Keratinocyte (primary cell): Measurements from ENCODE around the gene LILRA6. TPM values are rescaled to one million over a fixed set of nuclear protein-coding genes. Genes with fewer than 3 reads are reported as not detected.

Experiments
- DNase-seq: peaks from one replicate; pipeline ENCODE4 v3.0.0-alpha.2; 2011; ENCODE audit warnings: low read depth, missing footprints, low spot score
- FAIRE-seq: peaks from 2 replicates; lab custom pipeline; 2011; peaks lifted over from hg19 to GRCh38; lab: Jason Lieb, UNC
- H2AFZ ChIP-seq: 2 replicates; pipeline ENCODE4 v1.6.0; 2012; ENCODE audit warnings: low read length, control low read depth, inconsistent platforms; ENCODE audit not compliant: control insufficient read depth
- H3K27ac ChIP-seq: 2 replicates; pipeline ENCODE4 v1.5.1; 2011; ENCODE audit warnings: low read length; ENCODE audit not compliant: control insufficient read depth, insufficient read depth
- H3K27me3 ChIP-seq: 3 replicates; pipeline ENCODE4 v1.6.0; 2011; ENCODE audit warnings: low read length; ENCODE audit not compliant: control insufficient read depth, insufficient read depth; ENCODE audit errors: extremely low read depth
- H3K36me3 ChIP-seq, 2 experiments: 2 replicates in 1 of 2; 3 replicates in 1 of 2; pipeline ENCODE4 v1.5.1; 2011; ENCODE audit warnings: low read length in 2 of 2, mild to moderate bottlenecking in 1 of 2; ENCODE audit not compliant: control insufficient read depth in 2 of 2, insufficient read depth in 2 of 2; ENCODE audit errors: extremely low read depth in 1 of 2
- H3K4me1 ChIP-seq: 3 replicates; pipeline ENCODE4 v1.5.1; 2011; ENCODE audit warnings: low read length; ENCODE audit not compliant: control insufficient read depth, insufficient read depth; ENCODE audit errors: extremely low read depth
- H3K4me2 ChIP-seq: 3 replicates; pipeline ENCODE4 v1.6.0; 2011; ENCODE audit warnings: low read depth, low read length; ENCODE audit not compliant: control insufficient read depth, insufficient read depth; ENCODE audit errors: extremely low read depth
- H3K4me3 ChIP-seq, 3 experiments: fragments of 200-600 bp in 1 of 3; sonication (generic) in 1 of 3; 2 replicates in 2 of 3; 3 replicates in 1 of 3; pipeline ENCODE4 v1.5.1; 2011 to 2016; ENCODE audit warnings: low read length in 3 of 3, mild to moderate bottlenecking in 3 of 3, control low read depth in 2 of 3, inconsistent platforms in 1 of 3, low read depth in 1 of 3, mixed read lengths in 1 of 3, mixed run types in 1 of 3, moderate library complexity in 1 of 3; ENCODE audit not compliant: control insufficient read depth in 2 of 3, insufficient read depth in 2 of 3; ENCODE audit errors: extremely low read depth in 1 of 3
- H3K79me2 ChIP-seq: 2 replicates; pipeline ENCODE4 v1.6.0; 2012; ENCODE audit warnings: low read length; ENCODE audit not compliant: control insufficient read depth, insufficient read depth
- H3K9ac ChIP-seq: 3 replicates; pipeline ENCODE4 v1.6.0; 2011; ENCODE audit warnings: low read length; ENCODE audit not compliant: control insufficient read depth, insufficient read depth; ENCODE audit errors: extremely low read depth
- H3K9me1 ChIP-seq: 3 replicates; pipeline ENCODE4 v1.6.0; 2011; ENCODE audit warnings: low read length; ENCODE audit not compliant: control insufficient read depth, insufficient read depth; ENCODE audit errors: extremely low read depth
- H3K9me3 ChIP-seq: 2 replicates; pipeline ENCODE4 v1.5.1; 2012; ENCODE audit warnings: low read depth, low read length; ENCODE audit not compliant: control insufficient read depth
- H4K20me1 ChIP-seq: 3 replicates; pipeline ENCODE4 v1.6.0; 2011; ENCODE audit warnings: low read length; ENCODE audit not compliant: control insufficient read depth, insufficient read depth; ENCODE audit errors: extremely low read depth
- CTCF ChIP-seq, 3 experiments: IDR thresholded peaks in 1 of 3; conservative IDR thresholded peaks in 1 of 3; optimal IDR thresholded peaks in 1 of 3; 2 replicates in 2 of 3; 3 replicates in 1 of 3; pipeline versions ENCODE3 to v1.5.1; 2011; ENCODE audit warnings: low read length in 3 of 3, mild to moderate bottlenecking in 3 of 3, moderate library complexity in 2 of 3, control low read depth in 1 of 3, inconsistent platforms in 1 of 3; ENCODE audit not compliant: insufficient read depth in 2 of 3; ENCODE audit errors: extremely low read depth in 1 of 3
- EZH2 ChIP-seq: IDR thresholded peaks from one replicate; pipeline ENCODE4 v1.6.1; 2012; ENCODE audit warnings: inconsistent platforms, mild to moderate bottlenecking, low read length, moderate library complexity
- dilution Hi-C: fragments of 300-500 bp; cut with MboI; formaldehyde crosslinking; loops from one replicate; pipeline ENCODE4 v1.7.0; 2020; ENCODE audit warnings: low sequenced_read_pairs; ENCODE audit not compliant: extremely low pct_ligation_motif_present
- polyA plus RNA-seq, 5 experiments: library from polyadenylated mRNA; depleted of rRNA in 3 of 5; stranded (reverse) in 3 of 5; stranded (forward) in 1 of 5; unstranded in 1 of 5; fragments of >200 nt; gene quantifications; 1 replicate in 1 of 5; 2 replicates in 3 of 5; 3 replicates in 1 of 5; pipeline versions ENCODE4 v1.2.1 to v1.2.3, GENCODE V29; 2011 to 2012; ENCODE audit warnings: missing spikeins in 2 of 5, low read depth in 1 of 5, low replicate concordance in 1 of 5

The LILRA6 gene
- polyA plus RNA-seq, 1 donor (not counting 4 experiments of a cell fraction or from before 2014, with no cell fraction given), result not detected

- peak overlapping the region; percentile 44 for H3K27ac ChIP-seq
- no peak overlapping the region for H2AFZ ChIP-seq
- no peaks in the 10 kb centered on the region for H3K9me3 ChIP-seq
- H3K27me3 ChIP-seq, result no peaks in the 10 kb centered on the region
- H3K4me1 ChIP-seq, result no peaks in the 10 kb centered on the region
- H4K20me1 ChIP-seq, result peaks cover 40% of the 10 kb centered on the region
- H3K4me2 ChIP-seq, result no peak overlapping the region
- H3K79me2 ChIP-seq, result peaks cover 27% of the 10 kb centered on the region
- peaks cover 33 to 34% of the 10 kb centered on the region in 2 experiments for H3K36me3 ChIP-seq
- peak overlapping the region; percentile 5 for H3K9ac ChIP-seq
- peaks cover 2% of the 10 kb centered on the region for H3K9me1 ChIP-seq
- FAIRE-seq, result no peak
- no peak for TF ChIP-seq EZH2
- no peak for TF ChIP-seq CTCF (optimal IDR thresholded peaks at IDR 0.05 in 1 of 3, IDR thresholded peaks at IDR 0.05 in 1 of 3, conservative IDR thresholded peaks at IDR 0.05 in 1 of 3; ENCODE audit: extremely low read depth in 1 of 3, insufficient read depth in 2 of 3, low read length in 3 of 3)
- no peak overlapping the region for H3K4me3 ChIP-seq
- dilution Hi-C loops, result no loop called here
- DNase-seq, result no peak
These were observed 33.4 kb downstream of the LILRA6 start for GRCh38 chr19:54209058-54209810.

GRCh38 chr19:54208784-54209057 is 33.9 kb downstream of the LILRA6 start:
- Histone ChIP-seq H3K27ac (no peak overlapping the region), H3K4me2 (no peak overlapping the region), H3K4me3 (no peak overlapping the region), H3K79me2 (peaks cover 32% of the 10 kb centered on the region), H3K9me1 (peaks cover 2% of the 10 kb centered on the region), H3K27me3 (no peaks in the 10 kb centered on the region), H3K9me3 (no peaks in the 10 kb centered on the region), H3K36me3 (peaks cover 33 to 38% of the 10 kb centered on the region in 2 experiments), H3K9ac (no peak overlapping the region), H3K4me1 (peaks cover under 1% of the 10 kb centered on the region), H2AFZ (no peak overlapping the region), H4K20me1 (peaks cover 45% of the 10 kb centered on the region)
- FAIRE-seq (no peak), DNase-seq (no peak)
- dilution Hi-C loops, result no loop called here
- TF ChIP-seq CTCF (optimal IDR thresholded peaks at IDR 0.05 in 1 of 3, IDR thresholded peaks at IDR 0.05 in 1 of 3, conservative IDR thresholded peaks at IDR 0.05 in 1 of 3; ENCODE audit: extremely low read depth in 1 of 3, insufficient read depth in 2 of 3, low read length in 3 of 3), result no peak
- TF ChIP-seq EZH2, result no peak
